ENCODE measurements around the gene FMN1.

Gene FMN1

DNA sequence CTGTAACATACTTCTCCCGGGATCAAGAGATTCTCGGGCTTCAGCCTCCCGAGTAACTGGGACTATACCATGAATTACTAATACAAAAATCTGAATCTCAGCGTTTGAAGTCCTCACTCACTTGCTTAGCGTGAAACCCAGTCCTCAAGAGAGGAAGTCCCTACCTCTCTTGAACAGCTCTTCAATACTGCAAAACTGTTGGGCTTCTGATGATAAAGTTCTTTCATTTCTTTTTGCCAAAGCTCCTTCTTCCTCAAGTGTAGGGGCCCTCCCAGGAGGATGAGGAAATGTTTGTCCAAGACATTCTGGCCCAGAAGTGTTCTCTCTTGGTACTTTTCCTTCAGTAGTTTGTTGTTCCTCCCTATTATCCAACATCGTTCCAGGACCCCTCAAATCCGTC is 48.5 kb downstream of the FMN1 start:
- Histone ChIP-seq H3K27ac (ENCODE audit: low read depth in 2 of 2, low read length in 2 of 2) (no peak overlapping the region), H3K9me3 (ENCODE audit: control insufficient read depth in 2 of 2, low read length in 2 of 2) (no peaks in the 10 kb centered on the region), H3K27me3 (ENCODE audit: control insufficient read depth in 2 of 2, insufficient read depth in 2 of 2, low read length in 2 of 2) (no peaks in the 10 kb centered on the region), H3K9ac (ENCODE audit: low read depth in 1 of 2, low read length in 2 of 2) (no peak overlapping the region), H3K4me1 (ENCODE audit: control insufficient read depth in 2 of 2, insufficient read depth in 2 of 2, low read length in 2 of 2) (peaks cover 3 to 16% of the 10 kb centered on the region in 2 donors), H3K36me3 (ENCODE audit: control insufficient read depth in 2 of 2, insufficient read depth in 2 of 2, low read length in 2 of 2) (no peaks in the 10 kb centered on the region), H3K4me3 (ENCODE audit: low read length in 2 of 2) (no peak overlapping the region)

DNA sequence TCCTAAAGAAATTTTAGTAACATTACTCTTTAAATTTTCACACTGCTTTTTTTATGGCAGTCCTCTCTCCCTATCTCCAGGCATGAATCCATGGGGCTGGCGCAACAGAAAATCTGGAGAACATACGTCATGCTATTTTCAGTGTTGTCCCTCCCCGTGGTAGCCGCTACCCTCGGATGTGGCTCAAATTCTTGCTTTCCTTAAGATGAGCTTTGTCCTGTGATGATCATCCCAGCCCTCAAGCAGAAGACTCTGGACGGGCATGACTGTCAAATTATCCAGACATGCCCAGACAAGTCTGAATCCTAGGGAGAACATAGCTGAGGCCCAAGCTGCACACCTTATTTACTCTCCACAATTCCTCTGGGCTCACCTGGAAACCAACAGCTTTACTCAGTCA is 49.1 kb downstream of the FMN1 start:
- Histone ChIP-seq H3K36me3 (ENCODE audit: control insufficient read depth in 2 of 2, insufficient read depth in 2 of 2, low read length in 2 of 2) (no peaks in the 10 kb centered on the region), H3K27me3 (ENCODE audit: control insufficient read depth in 2 of 2, insufficient read depth in 2 of 2, low read length in 2 of 2) (no peaks in the 10 kb centered on the region), H3K9me3 (ENCODE audit: control insufficient read depth in 2 of 2, low read length in 2 of 2) (no peaks in the 10 kb centered on the region), H3K9ac (ENCODE audit: low read depth in 1 of 2, low read length in 2 of 2) (no peak overlapping the region), H3K4me1 (ENCODE audit: control insufficient read depth in 2 of 2, insufficient read depth in 2 of 2, low read length in 2 of 2) (peaks cover 3 to 12% of the 10 kb centered on the region in 2 donors), H3K27ac (ENCODE audit: low read depth in 2 of 2, low read length in 2 of 2) (no peak overlapping the region), H3K4me3 (ENCODE audit: low read length in 2 of 2) (no peak overlapping the region)

DNA sequence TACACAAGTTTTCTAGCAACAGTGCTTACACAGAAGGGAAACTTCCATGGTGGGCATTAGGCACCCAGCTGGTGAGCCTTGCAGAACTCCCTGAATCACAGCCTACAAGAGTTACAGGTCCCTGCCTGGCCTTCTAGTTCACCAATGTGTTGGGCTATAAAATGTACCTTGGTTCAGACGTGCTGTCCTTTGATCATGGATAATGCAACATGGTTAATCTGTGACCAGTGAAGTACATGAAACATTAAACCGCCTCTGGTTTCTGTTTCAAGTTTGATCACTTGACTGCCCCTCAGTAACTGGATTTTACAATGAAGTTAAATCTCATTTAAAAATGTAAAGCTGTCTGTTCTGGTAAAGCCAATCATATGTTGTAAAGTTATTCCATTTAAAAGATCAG is 51.8 kb downstream of the FMN1 start:
- Histone ChIP-seq H3K27me3 (ENCODE audit: control insufficient read depth in 2 of 2, insufficient read depth in 2 of 2, low read length in 2 of 2) (no peaks in the 10 kb centered on the region), H3K9ac (ENCODE audit: low read depth in 1 of 2, low read length in 2 of 2) (no peak overlapping the region), H3K27ac (ENCODE audit: low read depth in 2 of 2, low read length in 2 of 2) (no peak overlapping the region), H3K36me3 (ENCODE audit: control insufficient read depth in 2 of 2, insufficient read depth in 2 of 2, low read length in 2 of 2) (no peaks in the 10 kb centered on the region), H3K4me1 (ENCODE audit: control insufficient read depth in 2 of 2, insufficient read depth in 2 of 2, low read length in 2 of 2) (peaks cover 3 to 8% of the 10 kb centered on the region in 2 donors), H3K4me3 (ENCODE audit: low read length in 2 of 2) (no peak overlapping the region), H3K9me3 (ENCODE audit: control insufficient read depth in 2 of 2, low read length in 2 of 2) (no peaks in the 10 kb centered on the region)

DNA sequence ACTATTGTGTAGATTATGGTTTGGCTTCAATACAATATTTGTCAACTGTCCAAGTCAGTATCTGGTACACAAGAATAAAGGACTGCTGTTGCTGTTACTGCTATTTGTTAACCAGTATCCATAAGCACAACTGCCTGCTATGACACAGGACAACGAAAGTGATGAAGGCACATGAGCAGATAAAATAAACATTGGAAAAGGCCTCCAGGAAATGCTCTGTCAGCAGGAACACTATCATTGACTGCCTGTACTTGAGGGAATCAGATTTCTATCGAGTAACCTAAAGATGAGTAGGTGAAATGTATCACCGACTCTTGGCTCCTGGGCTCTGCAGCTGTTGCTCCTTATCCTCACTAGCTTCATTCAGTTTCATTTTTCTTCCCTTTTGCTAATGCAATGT is 56.5 kb downstream of the FMN1 start:
- Histone ChIP-seq H3K4me1 (ENCODE audit: control insufficient read depth in 2 of 2, insufficient read depth in 2 of 2, low read length in 2 of 2) (peaks cover 3 to 5% of the 10 kb centered on the region in 2 donors), H3K27me3 (ENCODE audit: control insufficient read depth in 2 of 2, insufficient read depth in 2 of 2, low read length in 2 of 2) (no peaks in the 10 kb centered on the region), H3K27ac (ENCODE audit: low read depth in 2 of 2, low read length in 2 of 2) (no peak overlapping the region), H3K4me3 (ENCODE audit: low read length in 2 of 2) (no peak overlapping the region), H3K36me3 (ENCODE audit: control insufficient read depth in 2 of 2, insufficient read depth in 2 of 2, low read length in 2 of 2) (no peaks in the 10 kb centered on the region), H3K9ac (ENCODE audit: low read depth in 1 of 2, low read length in 2 of 2) (no peak overlapping the region), H3K9me3 (ENCODE audit: control insufficient read depth in 2 of 2, low read length in 2 of 2) (no peaks in the 10 kb centered on the region)

DNA sequence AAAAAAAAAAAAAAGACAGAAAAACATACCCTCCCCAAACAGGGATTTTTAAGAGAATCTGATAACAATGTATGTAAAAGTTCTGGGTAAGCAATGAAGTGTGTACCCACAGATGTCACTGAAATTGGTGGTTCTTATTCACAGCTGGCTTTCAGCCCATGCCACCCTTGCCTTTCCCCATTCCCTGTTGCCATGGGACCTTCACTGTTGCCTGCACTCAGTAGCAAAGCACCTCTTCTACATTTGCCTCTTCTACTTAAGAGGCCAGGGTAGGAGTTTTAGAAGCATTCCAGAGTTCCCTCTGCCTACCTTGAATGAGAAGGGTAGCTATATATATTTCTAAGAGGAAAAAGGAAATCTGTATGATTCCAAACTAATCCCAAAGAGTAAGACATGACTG is 57.4 kb downstream of the FMN1 start:
- Histone ChIP-seq H3K9ac (ENCODE audit: low read depth in 1 of 2, low read length in 2 of 2) (no peak overlapping the region), H3K27ac (ENCODE audit: low read depth in 2 of 2, low read length in 2 of 2) (no peak overlapping the region)

DNA sequence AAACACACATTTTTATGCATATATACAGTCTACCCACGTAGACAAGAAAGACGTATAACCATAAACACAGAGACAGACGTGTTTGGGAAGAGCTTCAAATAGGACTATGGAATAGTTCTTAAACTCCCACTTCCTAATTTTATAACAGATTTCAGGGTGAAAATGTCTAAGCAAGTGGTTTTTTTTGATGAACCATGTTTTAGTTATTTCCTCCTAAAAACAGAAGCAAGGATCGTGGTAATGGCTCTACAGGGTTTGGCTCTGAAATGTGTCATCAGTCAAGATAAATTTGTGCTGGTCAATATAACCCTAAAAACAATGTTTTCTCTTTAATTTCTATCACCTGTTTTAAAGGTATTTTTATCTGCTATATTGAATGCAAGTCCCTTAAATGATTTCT is 58.2 kb downstream of the FMN1 start:
- Histone ChIP-seq H3K4me3 (ENCODE audit: low read length in 2 of 2) (no peak overlapping the region), H3K27ac (ENCODE audit: low read depth in 2 of 2, low read length in 2 of 2) (no peak overlapping the region)

More for the DNA sequence above, 57.4 kb downstream of the FMN1 start:
- Histone ChIP-seq H3K4me1 (ENCODE audit: control insufficient read depth in 2 of 2, insufficient read depth in 2 of 2, low read length in 2 of 2) (no peaks in the 10 kb centered on the region), H3K9me3 (ENCODE audit: control insufficient read depth in 2 of 2, low read length in 2 of 2) (no peaks in the 10 kb centered on the region), H3K27me3 (ENCODE audit: control insufficient read depth in 2 of 2, insufficient read depth in 2 of 2, low read length in 2 of 2) (no peaks in the 10 kb centered on the region), H3K4me3 (ENCODE audit: low read length in 2 of 2) (no peak overlapping the region), H3K36me3 (ENCODE audit: control insufficient read depth in 2 of 2, insufficient read depth in 2 of 2, low read length in 2 of 2) (no peaks in the 10 kb centered on the region)

DNA sequence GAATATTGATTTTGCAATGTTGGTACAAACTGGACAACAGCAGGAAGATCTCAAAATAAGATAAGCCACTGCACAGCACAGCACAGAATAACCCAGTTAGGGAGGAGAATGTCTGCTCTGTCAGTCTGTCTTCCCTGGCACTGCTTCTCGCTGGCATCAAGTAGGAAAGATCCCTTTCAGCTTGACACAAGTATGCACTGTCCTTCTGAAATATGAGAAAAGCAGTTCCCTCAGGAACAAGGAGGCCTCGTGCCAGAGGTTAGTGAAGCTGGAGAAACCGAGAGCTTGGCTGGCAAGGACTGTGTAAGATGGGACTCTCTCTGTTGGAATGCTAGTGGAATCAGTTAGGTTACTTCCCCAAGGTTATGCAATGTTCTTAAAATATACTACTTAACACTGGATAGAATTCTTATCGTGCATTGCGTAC is 59.1 kb downstream of the FMN1 start:
- Histone ChIP-seq H3K4me3 (ENCODE audit: low read length in 2 of 2) (no peak overlapping the region), H3K27me3 (ENCODE audit: control insufficient read depth in 2 of 2, insufficient read depth in 2 of 2, low read length in 2 of 2) (no peaks in the 10 kb centered on the region), H3K27ac (ENCODE audit: low read depth in 2 of 2, low read length in 2 of 2) (no peak overlapping the region), H3K9ac (ENCODE audit: low read depth in 1 of 2, low read length in 2 of 2) (no peak overlapping the region), H3K9me3 (ENCODE audit: control insufficient read depth in 2 of 2, low read length in 2 of 2) (no peaks in the 10 kb centered on the region), H3K4me1 (ENCODE audit: control insufficient read depth in 2 of 2, insufficient read depth in 2 of 2, low read length in 2 of 2) (peaks cover 2 to 5% of the 10 kb centered on the region in 2 donors), H3K36me3 (ENCODE audit: control insufficient read depth in 2 of 2, insufficient read depth in 2 of 2, low read length in 2 of 2) (no peaks in the 10 kb centered on the region)

More for the DNA sequence above, 58.2 kb downstream of the FMN1 start:
- Histone ChIP-seq H3K4me1 (ENCODE audit: control insufficient read depth in 2 of 2, insufficient read depth in 2 of 2, low read length in 2 of 2) (peaks cover 2 to 3% of the 10 kb centered on the region in 2 donors), H3K9ac (ENCODE audit: low read depth in 1 of 2, low read length in 2 of 2) (no peak overlapping the region), H3K36me3 (ENCODE audit: control insufficient read depth in 2 of 2, insufficient read depth in 2 of 2, low read length in 2 of 2) (no peaks in the 10 kb centered on the region), H3K27me3 (ENCODE audit: control insufficient read depth in 2 of 2, insufficient read depth in 2 of 2, low read length in 2 of 2) (no peaks in the 10 kb centered on the region), H3K9me3 (ENCODE audit: control insufficient read depth in 2 of 2, low read length in 2 of 2) (no peaks in the 10 kb centered on the region)

DNA sequence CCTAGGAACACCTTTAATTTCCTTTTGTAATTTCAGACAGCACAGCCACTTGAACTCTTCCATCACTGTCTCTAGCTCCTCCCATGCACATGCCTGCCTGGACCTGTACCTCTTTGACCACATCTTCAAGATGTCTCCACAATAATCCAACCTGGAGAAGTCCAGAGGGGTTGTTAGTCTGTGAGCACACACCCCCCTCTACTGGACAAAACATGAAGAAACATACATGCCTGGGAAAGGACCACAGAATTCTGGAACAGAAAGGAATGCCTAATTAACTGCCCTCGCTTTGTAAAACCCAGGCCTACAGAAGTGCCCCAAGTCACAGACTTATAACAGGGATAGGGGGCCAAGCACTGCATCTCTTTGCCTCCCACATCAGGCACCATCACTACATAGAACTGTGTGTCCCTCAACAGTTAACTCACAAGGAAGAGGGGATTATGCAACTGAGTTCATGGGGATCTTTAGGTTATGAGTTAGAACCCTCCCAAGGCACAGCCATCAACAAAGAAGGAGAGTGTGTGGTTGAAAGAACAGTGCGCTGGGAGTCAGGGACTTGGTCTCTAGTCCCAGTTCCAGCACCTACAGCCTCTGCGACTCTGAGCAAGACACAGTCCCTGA is 61.7 kb downstream of the FMN1 start:
- Histone ChIP-seq H3K36me3 (ENCODE audit: control insufficient read depth in 2 of 2, insufficient read depth in 2 of 2, low read length in 2 of 2) (no peaks in the 10 kb centered on the region), H3K27ac (ENCODE audit: low read depth in 2 of 2, low read length in 2 of 2) (no peak overlapping the region)

DNA sequence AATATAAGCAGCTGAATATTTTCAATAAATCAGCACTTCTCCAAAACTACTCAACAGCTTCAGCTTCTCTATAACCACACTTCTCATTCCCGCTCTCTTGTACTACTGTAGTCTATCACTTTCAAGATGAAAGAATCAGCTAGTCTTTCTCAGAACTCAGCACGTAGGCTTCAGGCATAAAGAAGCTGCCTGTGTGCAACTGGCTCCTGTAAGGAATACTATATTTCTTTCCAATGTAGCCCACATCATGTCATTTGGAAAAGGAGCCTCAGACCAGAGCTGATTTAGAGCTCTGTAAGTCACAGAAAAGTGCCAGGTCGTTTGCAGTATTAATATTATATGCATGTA is 62.3 kb downstream of the FMN1 start:
- no peaks in the 10 kb centered on the region for H3K27me3 ChIP-seq (ENCODE audit: control insufficient read depth in 2 of 2, insufficient read depth in 2 of 2, low read length in 2 of 2)
- H3K9me3 ChIP-seq (ENCODE audit: control insufficient read depth in 2 of 2, low read length in 2 of 2): no peaks in the 10 kb centered on the region
- H3K9ac ChIP-seq (ENCODE audit: low read depth in 1 of 2, low read length in 2 of 2): no peak overlapping the region
- H3K27ac ChIP-seq (ENCODE audit: low read depth in 2 of 2, low read length in 2 of 2): no peak overlapping the region
- peaks cover 2 to 5% of the 10 kb centered on the region in 2 donors for H3K4me1 ChIP-seq (ENCODE audit: control insufficient read depth in 2 of 2, insufficient read depth in 2 of 2, low read length in 2 of 2)
- H3K4me3 ChIP-seq (ENCODE audit: low read length in 2 of 2): no peak overlapping the region
- H3K36me3 ChIP-seq (ENCODE audit: control insufficient read depth in 2 of 2, insufficient read depth in 2 of 2, low read length in 2 of 2): no peaks in the 10 kb centered on the region

More for the DNA sequence above, 61.7 kb downstream of the FMN1 start:
- H3K9ac ChIP-seq (ENCODE audit: low read depth in 1 of 2, low read length in 2 of 2): no peak overlapping the region
- H3K4me1 ChIP-seq (ENCODE audit: control insufficient read depth in 2 of 2, insufficient read depth in 2 of 2, low read length in 2 of 2): peaks cover 2 to 5% of the 10 kb centered on the region in 2 donors
- no peaks in the 10 kb centered on the region for H3K27me3 ChIP-seq (ENCODE audit: control insufficient read depth in 2 of 2, insufficient read depth in 2 of 2, low read length in 2 of 2)
- H3K4me3 ChIP-seq (ENCODE audit: low read length in 2 of 2): no peak overlapping the region
- H3K9me3 ChIP-seq (ENCODE audit: control insufficient read depth in 2 of 2, low read length in 2 of 2): no peaks in the 10 kb centered on the region

DNA sequence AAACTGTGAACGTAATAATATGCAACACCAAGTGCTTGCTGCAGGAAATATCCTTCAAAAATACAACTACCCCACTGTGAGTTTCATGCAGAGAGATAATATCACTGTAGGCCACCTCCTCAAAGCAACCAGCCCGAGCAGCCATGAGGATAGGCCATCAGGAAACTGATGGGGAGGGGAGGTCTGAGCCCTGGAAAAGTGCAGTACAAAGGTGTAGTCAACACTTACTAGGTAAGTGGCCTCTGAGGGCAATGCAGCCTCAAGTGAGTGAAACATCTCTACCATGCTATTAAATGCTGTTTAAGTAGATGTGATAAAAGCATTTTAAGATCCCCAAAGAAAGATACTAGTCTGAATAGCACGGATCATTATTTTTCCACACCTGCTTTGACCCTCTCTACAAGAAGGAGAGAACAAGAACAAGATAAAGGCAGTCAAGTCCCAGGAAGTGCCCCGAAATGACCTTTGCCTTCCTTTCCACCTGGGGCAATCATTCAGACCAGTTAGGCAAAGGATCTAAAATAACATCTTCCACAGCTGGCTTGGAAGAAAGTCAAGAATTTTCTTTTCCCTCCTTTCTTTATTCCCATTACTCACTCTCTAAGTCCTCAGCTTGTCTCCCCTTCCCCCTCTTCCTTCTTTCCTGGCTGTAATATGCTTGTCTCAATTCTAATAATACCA is 62.8 kb downstream of the FMN1 start:
- H3K9me3 ChIP-seq (ENCODE audit: control insufficient read depth in 2 of 2, low read length in 2 of 2): no peaks in the 10 kb centered on the region
- no peaks in the 10 kb centered on the region for H3K36me3 ChIP-seq (ENCODE audit: control insufficient read depth in 2 of 2, insufficient read depth in 2 of 2, low read length in 2 of 2)
- H3K27ac ChIP-seq (ENCODE audit: low read depth in 2 of 2, low read length in 2 of 2): no peak overlapping the region
- no peaks in the 10 kb centered on the region for H3K27me3 ChIP-seq (ENCODE audit: control insufficient read depth in 2 of 2, insufficient read depth in 2 of 2, low read length in 2 of 2)
- H3K4me1 ChIP-seq (ENCODE audit: control insufficient read depth in 2 of 2, insufficient read depth in 2 of 2, low read length in 2 of 2): peaks cover 5% of the 10 kb centered on the region in 2 donors
- H3K4me3 ChIP-seq (ENCODE audit: low read length in 2 of 2): no peak overlapping the region
- no peak overlapping the region for H3K9ac ChIP-seq (ENCODE audit: low read depth in 1 of 2, low read length in 2 of 2)
